Upper lobe of left lung (tissue), 6 donors: ENCODE measurements around the gene RCAN3. TPM values are rescaled to one million over a fixed set of nuclear protein-coding genes. Genes with fewer than 3 reads are reported as not detected.
"Not testable (repeated sequence)": the region's sequence is repeated elsewhere in the genome, so short reads cannot be mapped to it uniquely, and the experiment has no call there.

Experiments
- ATAC-seq, 2 donors: fragments of 200-7000 bp; cut with Tn5 transposase; one replicate each; pipeline ENCODE4 v1.9.1; 2022; ENCODE audit warnings: mild to moderate bottlenecking in 2 of 2, moderate library complexity in 2 of 2; ENCODE audit not compliant: low FRiP score in 2 of 2
- DNase-seq, 2 donors: peaks; one replicate each; pipeline ENCODE4 v3.0.0-alpha.2; 2019 to 2020
- H3K27ac ChIP-seq, 4 donors: fragments of 200-600 bp; sonication (generic); one replicate each; pipeline ENCODE4 v1.5.1; 2016 to 2019
- H3K27me3 ChIP-seq, 4 donors: fragments of 200-600 bp; sonication (generic); one replicate each; pipeline ENCODE4 v1.5.1; 2017 to 2019
- H3K36me3 ChIP-seq, 4 donors: fragments of 200-600 bp; sonication (generic); one replicate each; pipeline ENCODE4 v1.5.1; 2016 to 2019
- H3K4me1 ChIP-seq, 4 donors: fragments of 200-600 bp; sonication (generic); one replicate each; pipeline ENCODE4 v1.5.1; 2018 to 2019
- H3K4me3 ChIP-seq, 4 donors: fragments of 200-600 bp; sonication (generic); one replicate each; pipeline ENCODE4 v1.5.1; 2017 to 2019; ENCODE audit warnings: mild to moderate bottlenecking in 2 of 4, moderate library complexity in 1 of 4
- H3K9me3 ChIP-seq, 4 donors: fragments of 200-600 bp; sonication (generic); one replicate each; pipeline ENCODE4 v1.5.1; 2018 to 2019
- CTCF ChIP-seq, 6 experiments: fragments of 450-650 bp in 4 of 6; fragments of 200-600 bp in 2 of 6; sonication (generic) in 2 of 6; IDR thresholded peaks; one replicate each; pipeline ENCODE4 v1.5.1; 2016 to 2019; ENCODE audit warnings: antibody characterized with exemption in 6 of 6
- EP300 ChIP-seq, 4 donors: sonication (generic); formaldehyde crosslinking; IDR thresholded peaks; one replicate each; pipeline ENCODE4 v1.5.1; 2017; ENCODE audit warnings: antibody characterized with exemption in 4 of 4, control low read depth in 2 of 4
- POLR2A ChIP-seq, 4 donors: fragments of 450-650 bp; IDR thresholded peaks; one replicate each; pipeline ENCODE4 v1.5.1; 2016 to 2017; ENCODE audit warnings: antibody characterized with exemption in 4 of 4, mild to moderate bottlenecking in 2 of 4
- POLR2AphosphoS5 ChIP-seq, 2 donors: sonication (generic); formaldehyde crosslinking; IDR thresholded peaks; one replicate each; pipeline ENCODE4 v1.5.1; 2017; ENCODE audit warnings: antibody characterized with exemption in 2 of 2
- WGBS, 2 donors: methylation state at CpG; one replicate each; pipeline ENCODE4 v1.1.5; 2017 to 2018; 5-methylcytosine and 5-hydroxymethylcytosine counted together
- total RNA-seq, 6 donors: library from RNA; depleted of rRNA in 4 of 6; stranded (reverse); fragments of >200 nt in 4 of 6; gene quantifications; one replicate each; pipeline versions ENCODE4 v1.1.0 to v1.2.1, GENCODE V29; 2016 to 2021
- donor health status: DM: no; HTN: no; CAD: no; lungs with moderate emphysema.
- donor health status: DM: no; HTN: yes; CAD: no; lungs with severe emphysema.

The RCAN3 gene
- total RNA-seq, 6 donors from 2014 or later, result 13.6 to 35.5 (median 18.6) TPM

GRCh38 chr1:24459551-24460266 lies 42.9 kb upstream of the RCAN3 start:
- Histone ChIP-seq H3K4me3 (no peak overlapping the region), H3K27me3 (no peaks in the 10 kb centered on the region), H3K4me1 (no peaks in the 10 kb centered on the region), H3K36me3 (peaks cover 0 to 93% (median 43%) of the 10 kb centered on the region in 4 donors), H3K9me3 (no peaks in the 10 kb centered on the region), H3K27ac (no peak overlapping the region)
- TF ChIP-seq EP300 (IDR thresholded peaks at IDR 0.05) (no peak), POLR2AphosphoS5 (IDR thresholded peaks at IDR 0.05) (no peak)
- 92% methylated on average over 6 of the region's 6 CpGs for WGBS, 2 donors
- ATAC-seq (no peak), DNase-seq (no peak)

- not testable (repeated sequence) for H3K27ac ChIP-seq, ATAC-seq, H3K27me3 ChIP-seq, H3K9me3 ChIP-seq, DNase-seq, H3K4me3 ChIP-seq
- 88 to 90% methylated on average over 4 of the region's 4 CpGs for WGBS, 2 donors
- H3K4me1 ChIP-seq, result peaks cover 0 to 12% (median 0%) of the 10 kb centered on the region in 4 donors
- H3K36me3 ChIP-seq, result peaks cover 0 to 85% (median 38%) of the 10 kb centered on the region in 4 donors
Observed at GRCh38 chr1:24462128-24462527, 40.5 kb upstream of the RCAN3 start.

GRCh38 chr1:24463776-24464735 lies 38.6 kb upstream of the RCAN3 start:
- TF ChIP-seq CTCF (IDR thresholded peaks at IDR 0.05) (no peak), POLR2A (IDR thresholded peaks at IDR 0.05) (no peak), POLR2AphosphoS5 (IDR thresholded peaks at IDR 0.05) (no peak), EP300 (IDR thresholded peaks at IDR 0.05) (no peak)
- peaks cover 0 to 12% (median 0%) of the 10 kb centered on the region in 4 donors for H3K4me1 ChIP-seq
- ATAC-seq, result no peak
- peaks cover 0 to 70% (median 29%) of the 10 kb centered on the region in 4 donors for H3K36me3 ChIP-seq
- DNase-seq, result no peak
- H3K4me3 ChIP-seq, result no peak overlapping the region
- H3K9me3 ChIP-seq, result no peaks in the 10 kb centered on the region
- WGBS, 2 donors, result 77% methylated on average over 14 of the region's 14 CpGs
- H3K27ac ChIP-seq, result no peak overlapping the region
- no peaks in the 10 kb centered on the region for H3K27me3 ChIP-seq

- H3K27me3 ChIP-seq, result no peaks in the 10 kb centered on the region
- DNase-seq, result no peak
- peaks cover 0 to 12% (median 0%) of the 10 kb centered on the region in 4 donors for H3K4me1 ChIP-seq
- peaks cover 0 to 66% (median 23%) of the 10 kb centered on the region in 4 donors for H3K36me3 ChIP-seq
- no peak for TF ChIP-seq CTCF (IDR thresholded peaks at IDR 0.05)
- TF ChIP-seq POLR2A (IDR thresholded peaks at IDR 0.05), result no peak
- no peak for TF ChIP-seq POLR2AphosphoS5 (IDR thresholded peaks at IDR 0.05)
- TF ChIP-seq EP300 (IDR thresholded peaks at IDR 0.05), result no peak
- no peak overlapping the region for H3K27ac ChIP-seq
- no peak overlapping the region for H3K4me3 ChIP-seq
- 67 to 76% methylated on average over 4 of the region's 4 CpGs for WGBS, 2 donors
- no peaks in the 10 kb centered on the region for H3K9me3 ChIP-seq
- no peak for ATAC-seq
Observed at GRCh38 chr1:24465099-24465498, 37.5 kb upstream of the RCAN3 start.

- peaks cover 0 to 61% (median 21%) of the 10 kb centered on the region in 4 donors for H3K36me3 ChIP-seq
Observed at GRCh38 chr1:24465638-24466037, 37.0 kb upstream of the RCAN3 start.

More at GRCh38 chr1:24465638-24466037, 37.0 kb upstream of the RCAN3 start:
- Histone ChIP-seq H3K4me1 (peaks cover 0 to 12% (median 0%) of the 10 kb centered on the region in 4 donors), H3K27ac (no peak overlapping the region), H3K27me3 (no peaks in the 10 kb centered on the region), H3K4me3 (no peak overlapping the region), H3K9me3 (no peaks in the 10 kb centered on the region)
- WGBS, 2 donors, result 78 to 79% methylated on average over 2 of the region's 2 CpGs
- no peak for TF ChIP-seq POLR2A (IDR thresholded peaks at IDR 0.05)
- no peak for TF ChIP-seq EP300 (IDR thresholded peaks at IDR 0.05)
- TF ChIP-seq CTCF (IDR thresholded peaks at IDR 0.05), result no peak
- TF ChIP-seq POLR2AphosphoS5 (IDR thresholded peaks at IDR 0.05), result no peak
- ATAC-seq (no peak), DNase-seq (no peak)
